Measurements from ENCODE around the gene SMCO4. TPM values are rescaled to one million over a fixed set of nuclear protein-coding genes. Genes with fewer than 3 reads are reported as not detected.

The SMCO4 gene
- total and polyA plus RNA-seq, 2 experiments from 2014 or later = 36.1 to 60.9 TPM

DNA sequence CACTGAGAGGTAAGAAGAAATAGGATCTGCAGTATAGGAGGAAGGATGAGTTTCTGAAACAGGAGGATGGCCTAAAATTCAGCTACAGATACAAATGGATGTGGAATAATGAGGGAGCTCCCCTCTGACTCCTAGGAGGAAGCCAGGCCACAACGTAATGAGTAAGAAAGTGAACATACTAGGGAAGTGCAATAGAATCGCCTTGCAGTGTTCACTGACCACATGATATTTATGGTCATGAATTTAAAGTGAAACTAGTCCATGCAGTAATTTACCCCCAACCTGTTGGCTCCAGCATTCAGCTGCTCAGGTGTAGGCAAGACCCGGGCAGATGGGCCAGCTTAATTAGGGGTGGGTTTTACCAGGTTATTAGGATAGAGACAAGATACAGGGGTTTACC, 110.9 kb downstream of the SMCO4 start:
- Histone ChIP-seq H3K36me3 (replicated peaks; ENCODE audit: insufficient read depth, low read depth) (no peaks in the 10 kb centered on the region), H3K79me2 (no peaks in the 10 kb centered on the region), H3K27ac (no peak overlapping the region), H3K27me3 (no peaks in the 10 kb centered on the region), H3K9me3 (ENCODE audit: low read depth) (no peaks in the 10 kb centered on the region), H3K9me2 (replicated peaks; ENCODE audit: insufficient read depth) (no peaks in the 10 kb centered on the region), H3K4me1 (ENCODE audit: insufficient read depth) (no peaks in the 10 kb centered on the region), H2AFZ (no peak overlapping the region), H3K4me2 (no peak overlapping the region), H3K4me3 (no peak overlapping the region), H4K20me1 (ENCODE audit: insufficient read depth, poor library complexity, severe bottlenecking) (no peaks in the 10 kb centered on the region)
- WGBS (ENCODE audit: low lambda C conversion rate, missing lambda C conversion rate) = 96% methylated on average over 3 of the region's 3 CpGs
- TF ChIP-seq EZH2 (IDR thresholded peaks at IDR 0.05; ENCODE audit: borderline replicate concordance) (no peak), EZH2phosphoT487 (IDR thresholded peaks at IDR 0.05; ENCODE audit: low read depth, severe bottlenecking, unreplicated experiment) (no peak)
- TF ChIP-seq, protein P1, sequence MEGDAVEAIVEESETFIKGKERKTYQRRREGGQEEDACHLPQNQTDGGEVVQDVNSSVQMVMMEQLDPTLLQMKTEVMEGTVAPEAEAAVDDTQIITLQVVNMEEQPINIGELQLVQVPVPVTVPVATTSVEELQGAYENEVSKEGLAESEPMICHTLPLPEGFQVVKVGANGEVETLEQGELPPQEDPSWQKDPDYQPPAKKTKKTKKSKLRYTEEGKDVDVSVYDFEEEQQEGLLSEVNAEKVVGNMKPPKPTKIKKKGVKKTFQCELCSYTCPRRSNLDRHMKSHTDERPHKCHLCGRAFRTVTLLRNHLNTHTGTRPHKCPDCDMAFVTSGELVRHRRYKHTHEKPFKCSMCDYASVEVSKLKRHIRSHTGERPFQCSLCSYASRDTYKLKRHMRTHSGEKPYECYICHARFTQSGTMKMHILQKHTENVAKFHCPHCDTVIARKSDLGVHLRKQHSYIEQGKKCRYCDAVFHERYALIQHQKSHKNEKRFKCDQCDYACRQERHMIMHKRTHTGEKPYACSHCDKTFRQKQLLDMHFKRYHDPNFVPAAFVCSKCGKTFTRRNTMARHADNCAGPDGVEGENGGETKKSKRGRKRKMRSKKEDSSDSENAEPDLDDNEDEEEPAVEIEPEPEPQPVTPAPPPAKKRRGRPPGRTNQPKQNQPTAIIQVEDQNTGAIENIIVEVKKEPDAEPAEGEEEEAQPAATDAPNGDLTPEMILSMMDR (IDR thresholded peaks at IDR 0.05; ENCODE audit: poor library complexity) = no peak
- no peak for DNase-seq (ENCODE audit: low spot score)

Small RNA genes within 50 kb of the gene (small RNA-seq; reads per million reads assigned to genes)
- gene RN7SL223P = not detected

Other genes starting within 250 kb of the SMCO4 start
- 0.40 and 0.47 TPM in 2 replicates for gene DEUP1, start 212.6 kb downstream of the SMCO4 start, total RNA-seq
- 0.28 TPM in 1 of 2 replicates, not detected in the other for gene DEUP1, start 212.6 kb downstream of the SMCO4 start, polyA plus RNA-seq
- 20.9 and 21.8 TPM in 2 replicates for gene CEP295, start 118.3 kb upstream of the SMCO4 start, total RNA-seq
- gene CEP295, start 118.3 kb upstream of the SMCO4 start, polyA plus RNA-seq = 1.6 and 2.9 TPM in 2 replicates
- 240 and 318 TPM in 2 replicates for gene TAF1D, start 198.1 kb upstream of the SMCO4 start, total RNA-seq
- 42.1 and 51.9 TPM in 2 replicates for gene TAF1D, start 198.1 kb upstream of the SMCO4 start, polyA plus RNA-seq
- 72.0 and 75.6 TPM in 2 replicates for gene C11orf54, start 198.3 kb upstream of the SMCO4 start, total RNA-seq
- gene C11orf54, start 198.3 kb upstream of the SMCO4 start, polyA plus RNA-seq = 31.1 and 32.9 TPM in 2 replicates
- gene MED17, start 240.9 kb upstream of the SMCO4 start, total RNA-seq = 30.9 and 33.7 TPM in 2 replicates
- gene MED17, start 240.9 kb upstream of the SMCO4 start, polyA plus RNA-seq = 18.3 and 32.5 TPM in 2 replicates